B cell (primary cell): ENCODE data around the gene CTNNA2. TPM values are rescaled to one million over a fixed set of nuclear protein-coding genes. Genes with fewer than 3 reads are reported as not detected.

Experiments
- ATAC-seq: fragments of 200-7000 bp; cut with Tn5 transposase; one replicate; pipeline ENCODE4 v1.10.0; 2021; ENCODE audit warnings: low read depth, mild to moderate bottlenecking, moderate number of reproducible peaks, moderate library complexity
- CTCF ChIA-PET: fragments of 350-600 bp; sonication (Branson Sonifier 250); formaldehyde crosslinking; loops from one replicate; lab custom pipeline; 2021; ENCODE audit warnings: antibody characterized with exemption, inconsistent platforms; lab: Charles Lee
- POLR2A ChIA-PET: fragments of 350-600 bp; sonication (Branson Sonifier 250); formaldehyde crosslinking; loops from one replicate; lab custom pipeline; 2021; ENCODE audit warnings: antibody characterized with exemption; lab: Charles Lee
- DNase-seq: peaks from one replicate; pipeline ENCODE4 v3.0.0; 2013
- H2AFZ ChIP-seq: 2 replicates; pipeline ENCODE4 v1.6.1; 2012; ENCODE audit warnings: mild to moderate bottlenecking, low read depth, low read length; ENCODE audit not compliant: insufficient read depth, poor library complexity, severe bottlenecking
- H3K27ac ChIP-seq, 2 donors: 1 replicate in 1 of 2; 2 replicates in 1 of 2; pipeline ENCODE4 v1.5.1; 2012 to 2013; ENCODE audit warnings: low read length in 2 of 2, mild to moderate bottlenecking in 2 of 2, moderate library complexity in 1 of 2
- H3K27me3 ChIP-seq, 4 experiments: fragments of 200-600 bp in 1 of 4; sonication (generic) in 1 of 4; replicated peaks in 1 of 4; 1 replicate in 2 of 4; 2 replicates in 2 of 4; pipeline versions ENCODE4 v1.6.1 to v1.7.0; 2013 to 2016; ENCODE audit warnings: low read length in 3 of 4, mild to moderate bottlenecking in 2 of 4, mixed read lengths in 1 of 4, moderate library complexity in 1 of 4; ENCODE audit not compliant: insufficient read depth in 4 of 4, control insufficient read depth in 3 of 4; ENCODE audit errors: control extremely low read depth in 1 of 4
- H3K36me3 ChIP-seq, 2 experiments: replicated peaks in 1 of 2; 1 replicate in 1 of 2; 2 replicates in 1 of 2; pipeline versions ENCODE4 v1.6.1 to v1.7.1; 2013; ENCODE audit warnings: low read length in 1 of 2; ENCODE audit not compliant: insufficient read depth in 2 of 2, control insufficient read depth in 1 of 2; ENCODE audit errors: control extremely low read depth in 1 of 2, extremely low read depth in 1 of 2
- H3K4me1 ChIP-seq, 2 donors: fragments of 200-600 bp in 1 of 2; sonication (generic) in 1 of 2; 1 replicate in 1 of 2; 2 replicates in 1 of 2; pipeline versions ENCODE4 v1.5.1 to v1.6.1; 2013 to 2017; ENCODE audit warnings: low read length in 2 of 2; ENCODE audit not compliant: control insufficient read depth in 2 of 2, insufficient read depth in 2 of 2
- H3K4me2 ChIP-seq: replicated peaks from 2 replicates; pipeline ENCODE3; 2012; ENCODE audit warnings: mild to moderate bottlenecking, low read depth, low read length; ENCODE audit not compliant: poor library complexity, severe bottlenecking
- H3K4me3 ChIP-seq, 5 experiments: fragments of 200-600 bp in 1 of 5; sonication (generic) in 1 of 5; 1 replicate in 3 of 5; 2 replicates in 2 of 5; pipeline versions ENCODE4 v1.5.1 to v1.7.0; 2011 to 2016; ENCODE audit warnings: low read length in 4 of 5, mild to moderate bottlenecking in 4 of 5, low read depth in 2 of 5, control low read depth in 1 of 5, moderate library complexity in 1 of 5; ENCODE audit not compliant: insufficient read depth in 1 of 5; ENCODE audit errors: control extremely low read depth in 1 of 5, extremely low read depth in 1 of 5
- H3K79me2 ChIP-seq: fragments of 200-600 bp; sonication (generic); one replicate; pipeline ENCODE4 v1.6.0; 2016; ENCODE audit warnings: low read length; ENCODE audit not compliant: control insufficient read depth, insufficient read depth
- H3K9ac ChIP-seq: fragments of 200-600 bp; sonication (generic); 2 replicates; pipeline ENCODE4 v1.6.1; 2017; ENCODE audit warnings: mild to moderate bottlenecking, low read length, moderate library complexity
- H3K9me3 ChIP-seq, 3 donors: one replicate each; pipeline versions ENCODE4 v1.6.1 to v1.7.1; 2013; ENCODE audit warnings: low read length in 2 of 3; ENCODE audit not compliant: control insufficient read depth in 2 of 3, insufficient read depth in 1 of 3; ENCODE audit errors: control extremely low read depth in 1 of 3
- H4K20me1 ChIP-seq: 2 replicates; pipeline ENCODE4 v1.6.0; 2012; ENCODE audit warnings: mild to moderate bottlenecking, low read length; ENCODE audit not compliant: insufficient read depth, control insufficient read depth, poor library complexity, severe bottlenecking
- H3K27ac Mint-ChIP-seq: one replicate; pipeline ENCODE4 v1.8.0; 2021; ENCODE audit warnings: mixed read lengths
- H3K27me3 Mint-ChIP-seq: one replicate; pipeline ENCODE4 v1.8.0; 2021; ENCODE audit warnings: mixed read lengths
- H3K4me1 Mint-ChIP-seq: one replicate; pipeline ENCODE4 v1.8.0; 2021; ENCODE audit warnings: mixed read lengths
- H3K4me3 Mint-ChIP-seq: one replicate; pipeline ENCODE4 v1.8.0; 2021; ENCODE audit warnings: mixed read lengths
- H3K9me3 Mint-ChIP-seq: one replicate; pipeline ENCODE4 v1.8.0; 2022; ENCODE audit warnings: mixed read lengths; ENCODE audit not compliant: insufficient read depth
- CTCF ChIP-seq: fragments of 200-600 bp; IDR thresholded peaks from one replicate; pipeline ENCODE4 v1.8.0; 2022; ENCODE audit warnings: antibody characterized with exemption, mild to moderate bottlenecking
- EZH2 ChIP-seq: IDR thresholded peaks from 2 replicates; pipeline ENCODE4 v1.6.1; 2012; ENCODE audit warnings: borderline replicate concordance, low read depth, mild to moderate bottlenecking, moderate library complexity, low read length; ENCODE audit not compliant: insufficient read depth, poor library complexity, severe bottlenecking
- WGBS: methylation state at CpG from one replicate; pipeline ENCODE4 v1.1.5; 2013; ENCODE audit warnings: missing lambda C conversion rate; ENCODE audit not compliant: insufficient coverage; 5-methylcytosine and 5-hydroxymethylcytosine counted together
- intact Hi-C: fragments of 100-400 bp; cut with micrococcal nuclease; formaldehyde crosslinking; loops from one replicate; pipeline ENCODE4 v1.10.0; 2022
- polyA plus RNA-seq: library from polyadenylated mRNA; depleted of rRNA; stranded (reverse); fragments of >200 nt; gene quantifications from 2 replicates; pipeline ENCODE4 v1.2.3, GENCODE V29; 2012
- total RNA-seq, 2 donors: library from RNA; stranded (reverse); fragments of 120-200 nt in 1 of 2; gene quantifications; 1 replicate in 1 of 2; 2 replicates in 1 of 2; pipeline versions ENCODE4 v1.2.3 to v1.2.4, GENCODE V29; 2013 to 2022

The CTNNA2 gene
- total and polyA plus RNA-seq, 2 donors (not counting 1 experiment from before 2014, with no cell fraction given): not detected

GRCh38 chr2:79640001-79640400 is 127.2 kb downstream of the CTNNA2 start:
- Histone ChIP-seq H3K4me3 (no peak overlapping the region), H3K9ac (no peak overlapping the region), H3K4me2 (no peak overlapping the region), H4K20me1 (no peaks in the 10 kb centered on the region), H3K79me2 (no peaks in the 10 kb centered on the region), H2AFZ (no peak overlapping the region), H3K4me1 (no peaks in the 10 kb centered on the region), H3K9me3 (peaks cover 0 to 7% (median 3%) of the 10 kb centered on the region in 3 donors), H3K27me3 (no peaks in the 10 kb centered on the region), H3K36me3 (no peaks in the 10 kb centered on the region), H3K27ac (no peak overlapping the region)
- ChIA-PET POLR2A (no interaction called here), CTCF (no interaction called here)
- Mint-ChIP-seq H3K4me3 (no peak overlapping the region), H3K27me3 (no peaks in the 10 kb centered on the region), H3K9me3 (peaks cover 2% of the 10 kb centered on the region), H3K27ac (no peak overlapping the region), H3K4me1 (no peaks in the 10 kb centered on the region)
- 0% methylated on average over 1 of the region's 2 CpGs for WGBS
- TF ChIP-seq EZH2 (no peak), CTCF (no peak)
- ATAC-seq (no peak), DNase-seq (no peak)
- intact Hi-C loops: no loop called here

GRCh38 chr2:79649531-79649930 is 136.7 kb downstream of the CTNNA2 start:
- Histone ChIP-seq H3K4me2 (no peak overlapping the region), H3K4me3 (no peak overlapping the region), H3K79me2 (no peaks in the 10 kb centered on the region), H3K36me3 (no peaks in the 10 kb centered on the region), H3K4me1 (no peaks in the 10 kb centered on the region), H3K9me3 (peaks cover 0 to 2% (median under 1%) of the 10 kb centered on the region in 3 donors), H4K20me1 (no peaks in the 10 kb centered on the region), H2AFZ (no peak overlapping the region), H3K27me3 (no peaks in the 10 kb centered on the region), H3K27ac (no peak overlapping the region), H3K9ac (no peak overlapping the region)
- Mint-ChIP-seq H3K4me1 (no peaks in the 10 kb centered on the region), H3K27me3 (no peaks in the 10 kb centered on the region), H3K27ac (no peak overlapping the region), H3K9me3 (peaks cover 7% of the 10 kb centered on the region), H3K4me3 (no peak overlapping the region)
- TF ChIP-seq CTCF (no peak), EZH2 (no peak)
- ChIA-PET POLR2A (no interaction called here), CTCF (no interaction called here)
- intact Hi-C loops: no loop called here
- WGBS: 100% methylated on average over 2 of the region's 3 CpGs
- DNase-seq (no peak), ATAC-seq (no peak)
